GM21390 (cell line): ENCODE results near the gene PIWIL4.

ENCODE experiments used
- ATAC-seq: cut with Tn5 transposase; IDR thresholded peaks from one replicate; pipeline ENCODE4 v1.9.1; 2021; ENCODE audit not compliant: unreplicated experiment

PIWIL4 gene

DNA sequence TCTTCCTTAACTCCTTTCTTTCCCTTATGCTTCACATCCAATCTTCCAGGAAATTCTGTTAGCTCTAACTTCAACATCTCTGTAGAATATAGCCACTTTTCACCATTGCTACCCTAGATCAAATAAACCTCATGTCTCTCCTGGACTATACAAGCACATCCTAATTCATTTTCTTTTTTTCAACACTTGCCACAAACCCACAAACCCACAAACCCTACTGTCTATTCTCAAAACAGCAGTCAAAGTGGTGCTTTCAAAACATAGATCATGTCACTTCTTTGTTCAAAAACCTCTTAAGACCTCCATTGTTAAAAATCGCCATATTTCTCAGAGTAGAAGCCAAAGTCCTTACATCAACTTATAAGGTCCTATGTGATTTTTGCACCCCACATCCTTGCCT is 94.3 kb downstream of the PIWIL4 start:
- ATAC-seq = no peak

DNA sequence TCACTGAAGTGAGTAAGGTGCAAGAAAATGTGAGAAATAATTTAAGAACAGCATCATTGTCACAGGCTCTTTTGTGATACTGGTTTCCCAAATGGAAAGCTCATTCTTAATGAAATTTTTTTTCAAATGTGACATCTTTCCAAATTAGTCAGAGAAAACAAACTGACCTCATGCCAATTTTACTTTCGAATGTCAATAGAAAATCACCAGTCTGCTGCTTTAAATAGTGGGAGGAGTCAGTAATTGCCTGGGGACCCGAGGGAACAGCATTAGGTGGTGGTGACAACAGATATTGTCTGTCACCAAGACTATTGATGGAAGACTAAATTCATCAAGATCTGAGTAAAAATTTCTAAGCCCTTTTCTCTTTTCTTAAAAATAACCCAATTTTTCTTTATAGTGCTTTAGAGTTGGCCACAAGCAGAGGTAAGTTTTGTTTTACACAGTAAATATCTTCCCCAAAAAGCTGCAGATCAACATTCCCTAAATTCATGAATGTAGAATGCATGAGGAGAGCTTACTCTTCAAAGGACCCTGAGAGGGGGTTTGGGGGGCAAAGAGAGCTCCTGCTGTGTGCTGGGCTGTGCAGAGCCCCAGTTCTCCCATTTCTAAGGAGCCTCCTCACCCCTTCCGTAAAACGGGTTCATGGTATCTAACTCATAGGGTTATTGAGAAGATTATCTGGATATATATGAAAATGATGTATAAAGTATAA is 95.1 kb downstream of the PIWIL4 start:
- ATAC-seq = no peak

DNA sequence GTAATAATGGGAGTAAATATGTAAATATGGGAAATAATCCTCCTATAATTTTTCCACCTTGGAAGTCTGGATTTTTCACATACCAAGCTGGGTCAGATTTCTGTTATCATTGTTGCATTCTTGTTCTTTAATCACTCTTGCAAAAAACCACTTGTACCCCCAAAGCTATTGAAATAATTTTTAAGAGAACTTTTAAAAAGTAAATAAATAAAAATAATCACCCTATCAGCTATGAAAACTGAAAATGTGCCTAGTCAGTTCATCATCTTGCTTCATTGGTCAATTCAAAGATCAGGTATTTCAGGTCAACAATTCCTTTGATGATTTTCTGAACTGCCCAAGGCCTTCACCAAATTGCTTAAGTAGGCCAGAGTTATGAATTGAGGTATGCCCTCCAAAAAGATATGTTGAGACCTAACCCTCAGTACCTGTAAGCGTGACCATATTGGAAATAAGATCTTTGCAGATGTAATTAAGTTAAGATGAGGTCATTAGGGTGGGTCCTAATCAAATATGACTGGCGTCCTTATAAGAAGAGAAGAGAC is 95.8 kb downstream of the PIWIL4 start:
- no peak for ATAC-seq

DNA sequence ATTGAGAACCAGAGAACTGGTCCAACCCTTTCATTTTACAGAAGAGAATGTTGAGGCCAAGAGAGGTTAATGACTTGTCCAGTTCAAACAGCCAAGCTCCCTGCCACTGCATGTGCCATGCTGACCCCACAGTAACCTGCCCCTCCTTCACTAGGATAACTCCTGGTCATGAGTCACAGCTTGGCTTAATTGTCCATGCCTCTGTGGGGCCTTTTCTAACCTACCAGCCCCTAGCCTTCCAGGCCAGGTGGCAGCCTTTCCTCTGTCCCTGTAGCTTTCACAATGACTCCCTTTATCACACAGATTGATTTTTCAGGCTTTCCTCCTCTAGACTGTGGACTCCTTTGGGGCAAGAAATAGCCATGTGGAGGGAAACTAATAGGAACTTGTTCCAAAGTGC is 97.2 kb downstream of the PIWIL4 start:
- ATAC-seq = no peak

DNA sequence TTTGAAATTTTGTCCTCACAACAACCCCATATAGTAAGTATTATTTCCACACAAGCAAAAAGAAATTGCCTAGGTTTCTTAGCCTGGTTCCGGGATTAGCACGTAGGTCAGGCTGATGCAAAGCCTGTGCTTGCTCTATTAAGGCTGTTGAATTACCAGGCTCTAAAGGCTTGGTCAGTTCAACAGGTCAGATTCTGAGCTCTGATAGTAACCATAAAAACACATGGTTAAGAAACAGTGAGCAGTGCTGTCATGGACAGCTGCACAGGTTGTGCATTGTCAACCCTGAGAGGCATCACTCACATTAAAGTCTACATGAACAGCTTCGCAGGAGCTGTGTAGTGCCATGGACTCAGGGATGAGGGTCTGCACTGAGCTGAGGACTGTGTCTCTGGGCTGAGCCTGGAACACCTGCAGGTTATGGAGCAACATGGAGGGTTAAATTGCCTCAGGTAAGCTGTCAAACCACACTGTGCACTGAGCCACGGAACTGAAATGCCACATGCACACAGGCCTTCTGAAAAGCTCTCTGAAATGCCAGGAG is 98.0 kb downstream of the PIWIL4 start:
- no peak for ATAC-seq

DNA sequence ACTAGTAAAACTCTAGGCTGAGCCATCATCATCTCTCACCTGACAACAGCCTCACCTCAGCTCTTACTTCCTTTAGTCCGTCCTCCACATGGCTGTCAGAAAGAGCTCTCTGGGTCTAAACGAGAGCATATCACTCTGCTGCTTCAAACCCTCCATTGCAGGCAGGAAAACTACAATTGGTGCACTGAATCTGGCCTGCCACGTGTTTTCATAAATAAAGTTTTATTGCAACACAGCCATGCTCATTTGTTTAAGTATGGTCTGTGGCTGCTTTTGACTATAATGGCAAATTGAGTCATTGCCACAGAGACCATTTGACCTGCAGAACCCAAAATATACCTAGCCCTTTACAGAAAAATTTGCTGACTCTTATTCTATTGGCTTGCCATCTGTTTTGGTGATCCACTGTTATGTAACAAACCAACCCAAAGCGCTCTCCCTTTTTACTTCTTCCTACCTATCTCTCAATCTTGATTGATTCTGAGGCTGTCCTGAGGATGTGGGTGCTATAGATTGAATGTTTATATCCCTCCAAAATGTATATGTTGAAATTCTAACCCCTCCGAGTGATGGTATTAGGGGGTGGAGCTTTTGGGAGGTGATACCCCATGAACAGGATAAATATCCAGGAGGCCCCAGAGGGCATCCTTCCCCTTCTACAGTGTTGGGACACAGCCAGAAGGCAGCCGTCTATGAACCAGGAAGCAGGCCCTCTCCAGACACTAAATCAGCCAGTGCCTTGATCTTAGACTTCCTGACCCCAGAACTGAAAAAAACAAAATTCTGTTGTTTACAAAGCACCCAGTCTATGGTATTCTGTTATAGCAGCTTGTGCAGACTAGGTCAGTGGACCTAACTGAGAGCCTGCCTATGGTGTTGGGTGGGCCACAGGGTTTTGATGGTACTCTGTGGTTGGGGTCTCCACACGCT is 99.9 kb downstream of the PIWIL4 start:
- ATAC-seq = no peak

DNA sequence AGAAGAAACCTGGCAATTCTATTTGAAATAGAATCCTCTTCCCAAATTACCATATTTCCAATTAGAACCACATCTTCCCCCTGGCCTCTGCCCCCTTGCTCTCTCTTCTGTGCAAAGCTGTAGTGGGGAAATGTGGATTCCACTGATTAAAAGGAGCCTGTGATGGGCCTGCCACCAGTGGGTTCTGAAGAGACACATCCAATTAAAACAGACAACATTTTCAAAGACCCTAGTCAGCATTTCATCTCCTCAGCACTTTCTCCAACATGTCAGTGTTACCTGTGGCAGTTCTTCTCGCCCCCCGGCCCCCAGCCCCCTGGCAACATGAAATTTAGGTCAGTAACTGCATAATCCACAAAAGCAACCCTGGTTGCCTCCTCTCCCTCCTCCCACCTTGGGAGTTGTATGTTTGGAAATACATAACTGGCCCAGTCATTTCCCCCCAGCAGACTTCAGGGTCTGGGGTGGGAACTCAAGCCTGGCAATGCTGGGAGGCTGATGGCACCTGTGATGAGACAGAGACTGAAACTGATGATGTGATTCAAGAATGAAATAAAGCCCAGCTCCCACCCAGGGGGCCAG is 101.1 kb downstream of the PIWIL4 start:
- no peak for ATAC-seq

DNA sequence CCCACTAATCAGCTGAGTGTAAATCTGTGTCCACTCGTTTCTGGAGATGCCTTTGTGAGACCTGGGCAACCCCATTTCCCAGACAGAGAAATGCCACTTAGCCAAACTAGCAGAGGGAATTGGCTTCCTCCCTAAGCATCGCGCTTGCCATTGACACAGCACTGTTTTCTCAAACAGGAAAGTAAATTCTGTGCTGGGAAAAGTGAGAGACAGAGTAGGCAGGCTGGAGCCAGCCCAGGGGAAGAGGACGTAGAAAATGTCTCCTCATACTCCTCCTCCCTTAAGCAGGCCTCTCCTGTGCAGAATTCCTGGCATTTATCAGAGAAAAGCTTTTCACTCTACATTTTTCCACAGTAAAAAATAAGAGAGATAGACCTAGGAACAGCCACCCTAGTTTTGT is 101.9 kb downstream of the PIWIL4 start:
- ATAC-seq = no peak
